Stimulated activated CD8-positive, alpha-beta memory T cell treated with anti-CD3 and anti-CD28 coated beads, Interleukin-12 subunit alpha, Interleukin-12 subunit beta, amount 100 ng/mL, for 24 hours (primary cell): ENCODE results near the gene RNF186.
"Not testable (repeated sequence)": the region's sequence is repeated elsewhere in the genome, so short reads cannot be mapped to it uniquely, and the experiment has no call there.

Source experiments
- DNase-seq: peaks from one replicate; pipeline ENCODE4 v3.0.0-alpha.2; 2020; ENCODE audit errors: extremely low read depth

The RNF186 gene

DNA sequence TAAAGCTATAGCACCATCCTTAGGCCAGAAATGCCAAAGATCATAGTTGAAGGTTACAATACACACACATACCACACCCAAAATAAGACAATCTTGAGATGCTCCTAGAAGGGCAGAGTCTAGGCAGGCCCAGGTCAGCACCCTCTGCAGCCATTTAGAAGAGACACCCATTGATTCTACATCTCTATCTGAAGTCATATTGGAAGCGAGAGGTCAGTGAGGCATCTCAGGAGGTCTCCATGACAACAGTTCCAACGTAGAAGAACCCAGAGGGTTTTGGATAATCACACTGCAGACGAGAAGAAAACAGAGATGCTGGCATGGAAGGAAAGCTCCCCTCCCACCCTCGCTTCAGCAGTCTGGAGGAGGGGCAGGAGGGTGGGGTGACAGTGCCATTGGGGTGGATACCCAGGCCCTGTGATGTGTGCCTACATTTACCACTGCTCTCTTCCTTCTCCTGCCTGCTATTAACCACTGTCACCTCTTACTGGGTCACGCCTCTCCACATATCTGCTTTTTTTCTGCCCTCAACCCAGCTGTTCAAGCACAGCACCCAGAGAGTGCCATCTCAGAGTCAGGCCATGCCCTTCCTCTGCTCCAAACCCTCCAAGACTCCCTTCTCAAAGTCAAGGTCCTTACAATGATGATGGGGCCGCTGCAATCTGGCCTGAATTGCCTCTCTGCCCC, 21.6 kb downstream of the RNF186 start:
- DNase-seq = no peak

DNA sequence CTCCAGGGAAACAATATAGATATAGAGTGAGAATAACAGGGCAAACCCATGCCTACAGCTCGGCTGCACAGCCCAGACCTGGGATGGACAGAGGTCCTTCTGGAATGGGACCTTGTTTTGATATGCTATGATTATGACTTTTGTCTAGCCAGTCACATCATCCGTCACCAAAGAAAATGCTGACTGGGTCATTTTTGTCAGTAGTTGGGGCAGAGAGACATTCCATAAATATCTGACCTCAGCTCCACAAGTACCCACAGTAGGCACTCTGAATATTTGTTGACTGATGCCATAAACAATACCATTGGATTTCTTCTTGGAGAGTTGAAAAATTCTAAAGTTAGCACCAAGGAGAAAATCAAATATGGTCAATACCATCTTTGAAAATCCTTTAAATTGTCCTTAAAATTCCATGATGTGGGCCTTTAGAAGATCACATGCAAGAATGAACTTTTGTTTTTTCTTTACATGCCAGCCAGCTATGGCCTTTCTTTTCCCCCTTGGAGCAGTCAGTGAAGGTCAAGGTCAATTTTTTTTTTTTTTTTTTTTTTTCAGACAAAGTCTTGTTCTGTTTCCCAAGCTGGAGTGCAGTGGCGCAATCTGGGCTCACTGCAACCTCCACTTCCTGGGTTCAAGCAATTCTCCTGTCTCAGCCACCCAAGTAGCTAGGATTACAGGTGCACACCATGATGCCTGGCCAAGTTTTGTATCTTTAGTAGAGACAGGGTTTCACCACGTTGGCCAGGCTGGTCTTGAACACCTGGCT, 22.7 kb downstream of the RNF186 start:
- DNase-seq = no peak

DNA sequence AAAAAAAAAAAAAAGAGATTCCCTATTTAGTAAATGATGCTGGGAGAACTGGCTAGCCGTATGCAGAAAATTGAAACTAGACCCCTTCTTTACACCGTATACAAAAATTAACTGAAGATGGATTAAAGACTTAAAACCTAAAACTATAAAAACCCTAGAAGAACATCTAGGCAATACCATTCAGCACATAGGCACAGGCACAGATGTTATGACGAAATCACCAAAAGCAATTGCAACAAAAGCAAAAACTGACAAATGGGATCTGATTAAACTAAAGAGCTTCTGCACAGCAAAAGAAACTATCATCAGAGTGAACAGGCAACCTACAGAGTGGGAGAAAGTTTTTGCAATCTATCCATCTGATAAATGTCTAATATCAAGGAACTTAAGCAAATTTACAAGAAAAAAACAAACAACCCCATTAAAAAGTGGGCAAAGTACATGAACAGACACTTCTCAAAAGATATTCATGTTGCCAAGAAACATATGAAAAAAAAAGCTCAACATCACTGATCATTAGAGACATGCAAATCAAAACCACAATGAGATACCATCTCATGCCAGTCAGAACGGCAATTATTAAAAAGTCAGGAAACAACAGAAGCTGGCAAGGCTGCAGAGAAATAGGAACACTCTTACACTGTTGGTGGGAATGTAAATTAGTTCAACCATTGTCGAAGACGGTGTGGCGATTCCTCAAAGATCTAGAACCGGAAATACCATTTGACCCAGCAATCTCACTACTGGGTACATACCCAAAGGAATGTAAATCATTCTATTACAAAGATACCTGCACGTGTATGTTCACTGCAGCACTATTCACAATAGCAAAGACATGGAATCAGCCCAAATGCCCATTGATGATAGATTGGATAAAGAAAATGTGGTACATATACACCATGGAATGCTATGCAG, 24.8 kb downstream of the RNF186 start:
- DNase-seq = not testable (repeated sequence)

DNA sequence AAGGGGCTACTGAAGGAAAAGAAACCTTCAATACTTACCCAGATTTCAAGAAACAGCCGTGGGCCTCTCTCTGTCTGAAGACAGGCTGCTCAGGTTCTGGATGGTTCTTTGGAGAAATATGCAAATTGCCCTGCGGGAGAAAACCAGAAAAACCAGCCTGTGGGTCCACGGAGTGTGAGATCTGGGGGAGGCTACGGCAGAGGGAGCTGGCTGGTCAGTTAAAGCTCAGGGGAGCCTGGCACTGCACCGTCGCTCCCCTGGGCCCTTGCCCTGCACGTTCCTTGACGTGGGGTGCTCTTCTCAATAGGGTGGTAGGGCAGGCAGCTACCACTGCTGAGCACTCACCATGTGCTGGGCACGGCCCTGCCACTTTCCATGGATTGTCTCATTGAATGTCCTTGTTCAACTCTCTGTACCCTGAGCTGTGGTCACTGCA, 28.1 kb downstream of the RNF186 start:
- DNase-seq = no peak

DNA sequence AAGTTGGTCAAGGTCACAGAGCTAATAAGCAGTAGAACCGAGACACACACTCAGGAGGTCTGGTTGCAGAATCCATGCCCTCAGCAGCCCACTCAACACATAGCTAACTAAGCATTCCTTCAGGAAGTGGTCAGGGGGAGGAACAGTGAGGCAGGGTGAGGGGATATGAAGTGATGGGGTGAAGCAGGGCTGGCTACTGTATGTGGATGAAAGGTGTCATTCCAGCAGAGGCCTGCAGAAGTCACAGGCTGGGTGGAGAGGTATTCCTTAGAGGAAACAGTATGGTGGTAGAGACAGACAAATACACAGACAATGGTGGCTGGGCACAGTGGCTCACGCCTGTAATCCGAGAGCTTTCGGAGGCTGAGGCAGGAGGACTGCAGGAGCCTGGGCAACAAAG, 29.4 kb downstream of the RNF186 start:
- no peak for DNase-seq

DNA sequence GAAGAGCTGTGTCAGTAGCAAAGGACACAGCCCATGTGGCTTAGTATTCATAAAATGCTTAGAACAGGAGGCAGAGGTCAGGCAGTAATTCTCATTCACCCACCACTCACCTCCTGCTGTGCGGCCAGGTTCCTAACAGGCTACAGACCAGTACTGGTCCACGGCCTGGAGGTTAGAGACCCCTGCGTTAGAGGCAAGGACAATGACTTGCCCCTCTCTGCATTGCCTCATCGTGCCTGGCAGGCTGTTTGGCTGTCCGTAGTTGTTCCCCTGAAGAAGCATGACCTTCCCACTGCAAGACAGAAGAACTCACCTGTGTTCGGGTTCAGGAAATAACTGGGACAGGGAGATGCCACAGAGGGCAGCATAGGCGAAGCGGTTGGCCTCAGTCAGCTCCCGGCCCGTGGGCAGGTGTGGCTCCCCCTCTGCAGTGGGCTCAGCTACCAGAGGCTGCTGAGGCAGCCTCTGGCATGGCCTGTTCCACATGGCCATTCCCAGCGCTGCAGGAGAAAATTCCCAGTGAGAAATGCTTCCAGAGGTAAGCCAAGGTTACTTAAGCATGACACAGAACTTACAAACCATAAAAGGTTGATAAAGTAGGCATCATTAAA, 34.7 kb downstream of the RNF186 start:
- DNase-seq = no peak

DNA sequence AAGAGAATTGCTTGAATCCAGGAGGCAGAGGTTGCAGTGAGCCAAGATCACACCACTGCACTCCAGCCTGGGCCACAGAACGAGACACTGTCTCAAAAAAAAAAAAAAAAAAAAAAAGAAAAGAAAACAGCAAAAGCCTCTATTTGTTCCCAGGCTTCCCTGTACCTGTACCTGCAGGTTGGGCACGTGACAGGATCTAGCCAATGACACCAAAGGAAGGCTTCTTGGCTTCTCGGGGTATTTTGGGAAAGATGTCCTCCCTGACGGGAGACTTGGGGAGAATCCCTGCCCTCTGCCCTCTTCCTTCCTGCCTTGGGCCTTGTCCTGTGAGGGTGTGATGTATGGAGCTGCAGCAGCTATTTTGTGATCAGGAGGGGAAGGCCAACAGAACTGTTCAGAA, 38.1 kb downstream of the RNF186 start:
- DNase-seq = no peak

DNA sequence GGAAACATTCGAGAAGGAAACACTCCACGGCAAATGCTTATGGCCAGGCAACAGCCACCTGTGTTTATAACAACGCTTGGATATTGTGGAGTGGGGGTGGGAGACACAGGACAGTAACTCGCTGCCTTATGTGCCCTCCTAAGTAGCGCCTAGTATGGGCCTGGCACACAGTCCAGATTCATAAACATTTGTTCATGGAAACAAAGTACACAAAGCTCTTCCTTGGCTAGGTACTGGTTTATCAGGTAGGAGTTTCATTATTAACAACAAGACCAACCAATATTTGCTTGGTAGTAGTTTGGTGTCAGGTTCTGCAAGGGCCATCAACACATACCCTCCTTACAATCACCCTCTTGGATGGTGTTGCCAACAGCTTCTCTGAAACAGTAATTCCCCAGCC, 38.8 kb downstream of the RNF186 start:
- no peak for DNase-seq

DNA sequence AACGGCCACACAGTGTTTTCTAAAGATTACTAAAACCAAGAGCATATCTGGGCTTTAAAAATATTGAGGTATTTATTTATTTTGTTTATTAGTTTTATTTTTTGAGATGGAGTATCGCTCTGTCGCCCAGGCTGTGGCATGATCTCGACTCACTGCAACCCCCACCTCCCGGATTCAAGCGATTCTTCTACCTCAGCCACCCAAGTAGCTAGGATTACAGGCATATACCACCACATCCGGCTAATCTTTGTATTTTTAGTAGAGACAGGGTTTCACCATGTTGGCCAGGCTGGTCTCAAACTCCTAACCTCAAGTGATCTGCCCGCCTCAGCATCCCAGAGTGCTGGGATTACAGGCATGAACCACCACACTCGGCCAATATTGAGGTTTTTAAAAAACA, 39.3 kb downstream of the RNF186 start:
- no peak for DNase-seq

DNA sequence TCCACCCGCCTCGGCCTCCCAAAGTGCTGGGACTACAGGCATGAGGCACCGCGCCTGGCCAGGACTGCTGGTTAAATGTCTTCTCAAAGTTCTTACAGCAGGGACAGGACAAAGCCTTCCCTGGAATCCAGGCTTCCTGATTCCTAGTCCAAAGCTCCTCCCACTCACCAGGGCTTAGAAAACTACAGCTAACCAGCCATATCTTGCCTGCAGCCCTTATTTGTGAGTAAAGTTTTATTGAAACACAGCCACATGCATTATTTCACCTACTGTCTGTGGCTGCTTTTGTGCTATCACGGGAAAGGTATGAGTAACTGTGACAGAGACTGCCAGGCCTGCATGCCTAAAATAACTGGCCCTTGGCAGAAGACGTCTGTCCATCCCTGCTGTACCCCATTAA, 39.8 kb downstream of the RNF186 start:
- DNase-seq = no peak

DNA sequence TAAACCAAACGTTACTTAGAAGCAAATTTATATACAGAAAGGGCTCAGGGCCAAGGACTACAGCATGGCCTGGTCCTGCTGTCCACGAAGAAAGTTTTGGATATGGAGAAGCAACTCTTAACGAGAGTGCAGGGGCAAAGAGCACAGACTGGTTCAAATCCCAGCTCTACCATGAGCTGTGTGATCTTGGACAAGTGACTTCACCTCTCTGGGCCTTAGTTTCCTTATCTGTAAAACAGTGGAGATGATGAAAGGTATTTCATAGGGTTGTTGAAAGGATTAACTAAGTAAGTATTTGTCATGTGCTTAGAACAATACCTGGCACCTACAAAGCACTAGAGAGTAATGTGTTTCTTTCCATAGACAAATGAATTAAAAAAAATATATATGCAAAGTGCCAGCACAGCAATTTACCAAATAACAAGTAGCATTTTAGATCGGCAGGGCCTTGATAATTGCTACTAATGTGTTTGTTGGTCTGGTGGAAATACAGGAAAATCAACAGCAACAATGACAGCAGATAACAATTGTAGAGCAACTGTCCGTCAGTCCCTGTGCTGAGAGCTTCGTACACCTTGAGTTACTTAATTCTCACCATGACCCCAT, 40.8 kb downstream of the RNF186 start:
- no peak for DNase-seq

DNA sequence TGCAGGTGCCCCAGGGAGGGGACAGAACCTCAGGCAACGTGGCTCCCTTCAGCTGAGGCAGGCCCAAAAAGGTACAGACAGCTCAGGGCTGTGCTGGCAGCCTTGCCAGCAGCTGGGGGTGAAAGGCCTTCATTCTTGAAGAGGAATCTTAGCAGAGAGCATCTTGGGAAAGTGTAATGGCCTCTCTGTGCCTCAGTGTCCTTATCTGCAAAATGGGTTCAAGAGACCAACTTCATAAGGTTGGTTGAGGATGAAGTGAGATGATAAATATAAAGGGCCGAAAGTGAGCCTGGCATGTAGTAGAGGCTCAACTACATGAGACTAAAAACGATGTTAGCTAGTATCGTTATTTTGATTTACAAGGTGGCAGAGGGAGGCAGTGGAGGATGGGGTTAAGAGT, 41.6 kb downstream of the RNF186 start:
- no peak for DNase-seq

DNA sequence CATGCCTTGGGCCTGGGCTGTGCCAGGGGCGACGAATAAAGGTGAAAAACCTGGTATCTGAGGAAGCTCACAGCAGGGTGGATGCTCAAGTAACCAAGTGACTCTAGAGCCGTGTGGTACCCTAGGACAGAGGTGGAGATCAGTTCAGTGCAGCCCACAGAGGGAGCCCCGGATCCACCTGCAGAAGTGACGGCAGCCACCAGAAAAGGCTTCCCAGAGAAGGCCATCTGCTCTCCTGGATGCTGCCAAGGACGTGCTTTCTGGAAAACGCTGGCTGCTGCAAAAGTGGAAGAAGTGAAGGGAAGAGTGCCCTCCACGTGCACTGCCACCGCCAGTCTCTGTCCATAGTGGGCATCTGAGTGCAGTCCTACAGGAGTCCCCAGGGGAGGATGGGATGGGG, 43.0 kb downstream of the RNF186 start:
- DNase-seq = no peak

DNA sequence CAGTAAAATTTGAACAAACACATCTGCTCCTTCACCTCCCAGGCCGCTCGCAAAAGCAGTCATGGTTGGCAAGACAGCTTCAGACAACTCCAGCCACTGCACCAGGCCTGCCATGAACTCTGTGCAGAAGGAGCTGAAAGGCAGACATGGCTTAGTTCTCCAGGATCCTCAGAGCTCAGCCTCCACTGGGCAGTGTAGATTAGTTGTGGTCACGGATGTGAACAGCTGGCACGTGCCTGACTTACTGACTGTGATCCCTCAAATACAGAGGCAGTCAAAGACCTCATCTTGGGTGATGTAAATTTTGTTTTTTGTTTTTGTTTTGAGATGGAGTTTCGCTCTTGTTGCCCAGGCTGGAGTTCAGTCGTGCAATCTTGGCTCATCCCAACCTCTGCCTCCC, 43.7 kb downstream of the RNF186 start:
- DNase-seq = no peak

DNA sequence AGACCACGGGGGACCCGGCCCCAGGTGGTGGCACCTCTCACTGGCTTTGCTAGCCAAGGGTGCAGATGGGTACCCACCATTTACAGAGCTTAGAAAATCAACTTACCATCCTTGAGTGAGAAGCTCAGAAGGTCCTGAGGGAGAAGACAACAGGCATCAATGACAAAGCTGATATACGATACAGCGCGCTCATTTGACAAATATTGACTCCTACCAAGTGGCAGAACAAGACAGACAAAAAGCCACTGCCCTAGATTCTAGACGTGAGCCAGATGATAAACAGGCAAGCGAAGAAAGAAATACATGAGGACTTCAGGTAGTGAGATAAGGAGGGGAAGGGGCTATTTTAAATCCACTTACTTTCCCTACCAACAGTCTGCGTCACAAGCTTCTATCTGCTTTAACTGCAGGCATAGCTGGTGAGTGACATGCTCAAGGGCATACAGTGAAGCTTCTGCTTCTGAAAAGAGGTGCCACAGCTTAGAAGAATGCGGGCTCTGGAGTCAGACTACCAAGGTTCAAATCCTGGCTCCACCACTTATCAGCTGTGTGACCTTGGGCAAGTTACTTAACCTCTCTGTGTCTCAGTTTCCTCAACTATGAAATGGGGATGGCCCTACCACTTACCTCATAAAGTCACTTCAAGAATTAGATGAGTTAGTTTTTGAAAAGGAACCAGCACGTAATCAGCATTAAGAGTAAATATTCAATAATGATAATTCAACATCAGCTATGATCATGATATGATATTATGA, 44.5 kb downstream of the RNF186 start:
- no peak for DNase-seq

DNA sequence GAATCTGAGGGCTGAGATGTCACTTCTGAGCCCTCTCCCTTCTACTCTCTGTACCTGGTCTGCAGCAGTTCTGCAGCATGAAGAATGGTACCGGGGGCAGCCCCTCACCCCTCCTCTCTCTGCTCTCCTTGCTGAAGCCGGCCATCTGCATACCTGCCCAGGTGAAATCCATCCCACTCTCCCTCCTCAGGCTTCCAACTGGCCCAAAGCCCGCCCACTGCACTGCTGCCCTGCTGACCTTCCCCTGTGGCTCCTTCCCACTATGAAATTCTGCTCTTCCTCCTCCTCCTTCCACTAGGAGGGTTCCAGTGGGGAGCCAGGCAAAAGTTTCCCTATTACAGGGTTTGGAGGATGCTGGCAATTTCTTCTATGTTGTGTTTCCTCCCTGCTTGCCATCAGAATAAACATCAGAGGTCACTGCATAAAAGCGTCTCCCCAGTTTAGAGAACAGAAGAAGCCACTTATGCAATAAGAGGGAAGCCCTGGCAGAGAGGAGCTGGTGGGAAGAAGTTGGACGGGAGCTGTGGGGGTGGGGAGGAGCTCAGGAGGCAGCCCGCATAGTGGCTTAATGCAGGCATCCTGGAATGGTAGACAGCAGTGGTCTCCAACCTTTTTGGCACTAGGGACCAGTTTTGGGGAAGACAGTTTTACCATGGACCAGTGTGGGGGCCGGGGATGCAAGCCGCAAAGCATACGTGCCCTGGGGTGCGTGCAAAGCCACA, 45.7 kb downstream of the RNF186 start:
- no peak for DNase-seq

DNA sequence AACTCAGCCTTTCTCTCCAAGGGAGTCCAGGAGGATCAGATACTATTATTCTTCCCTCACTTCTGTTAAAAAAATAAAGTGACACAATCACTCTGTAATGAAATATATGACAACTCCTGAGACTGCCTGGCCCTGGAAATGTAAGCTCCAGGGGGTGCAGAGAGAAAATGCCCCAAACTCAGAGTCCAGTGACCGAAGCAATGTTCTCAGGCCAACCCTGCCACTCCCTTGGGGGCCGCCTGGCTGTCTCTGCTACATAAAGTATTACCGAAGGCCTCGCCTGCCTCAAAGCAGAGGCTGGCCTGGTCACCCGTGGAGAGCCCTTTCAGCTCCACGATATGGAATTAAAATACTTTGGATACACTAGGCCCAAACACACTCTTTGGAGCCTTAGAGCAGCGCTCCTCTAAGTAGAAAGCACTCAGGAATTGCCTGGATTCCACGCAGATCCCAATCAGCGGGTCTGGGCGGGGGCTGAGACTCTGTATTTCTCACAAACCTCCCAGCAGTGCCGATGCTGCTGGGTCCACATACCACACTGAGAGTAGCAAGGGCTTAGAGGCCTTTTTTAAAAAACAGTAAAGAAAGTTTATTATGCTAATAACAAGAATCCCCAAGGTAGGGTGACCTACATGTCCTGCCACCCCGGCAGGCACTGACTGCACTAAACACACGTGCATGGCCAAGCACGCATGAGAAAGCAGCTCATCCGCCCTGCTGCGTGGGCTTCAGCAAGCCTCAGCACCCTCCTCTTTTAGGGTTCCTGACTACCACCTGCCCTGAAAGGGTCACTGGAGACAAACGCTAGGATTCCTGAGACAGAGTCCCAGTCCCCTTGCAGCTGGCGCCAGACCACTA, 46.5 kb downstream of the RNF186 start:
- DNase-seq = no peak

DNA sequence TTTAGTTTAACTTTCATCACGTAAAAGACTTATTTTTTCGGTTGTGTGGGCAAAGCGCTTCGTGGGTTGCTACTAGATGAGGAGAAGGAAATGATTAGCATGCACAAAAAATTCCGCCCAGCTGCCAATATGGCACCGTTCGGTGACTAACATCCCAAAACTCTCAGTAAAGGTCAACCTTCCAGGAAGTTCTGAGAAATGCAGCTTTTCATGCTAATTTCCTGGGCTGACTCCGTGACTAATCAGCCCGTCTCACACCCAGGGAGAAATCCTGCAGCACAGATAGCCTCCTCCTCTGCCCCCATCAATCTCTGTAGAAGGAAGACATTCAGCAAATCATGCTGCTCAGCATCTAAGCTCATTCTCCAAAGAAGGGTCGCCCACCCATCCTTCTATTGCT, 49.5 kb downstream of the RNF186 start:
- no peak for DNase-seq

DNA sequence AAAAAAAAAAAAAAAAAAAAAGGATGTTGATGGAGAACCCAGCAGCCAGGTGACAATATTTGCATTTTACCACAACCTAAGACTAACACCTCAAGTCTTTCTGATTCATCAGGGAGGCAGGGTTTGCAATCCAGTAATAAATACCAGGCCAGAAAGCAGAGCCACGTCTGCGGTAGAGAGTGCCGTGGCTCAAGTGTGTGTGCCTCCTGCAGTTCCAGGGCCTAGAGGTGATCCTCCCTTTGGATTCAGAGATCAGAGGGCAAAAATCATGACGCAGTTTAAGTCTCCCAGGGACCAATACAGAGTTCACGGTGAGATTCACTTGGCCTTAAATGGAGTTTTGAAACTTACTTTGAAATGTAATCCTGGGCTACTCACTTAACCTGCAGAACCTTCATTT, 50.2 kb downstream of the RNF186 start:
- no peak for DNase-seq
